Fibroblast of pulmonary artery (primary cell): ENCODE measurements around the gene NLK.

Experiments
- DNase-seq: peaks from one replicate; pipeline ENCODE4 v3.0.0-alpha.2; 2010; ENCODE audit warnings: low read depth
- H3K4me3 ChIP-seq: replicated peaks from 2 replicates; pipeline ENCODE4 v1.5.1; 2011; ENCODE audit warnings: low read depth, mild to moderate bottlenecking, control low read depth, low read length, moderate library complexity
- CTCF ChIP-seq: IDR thresholded peaks from 2 replicates; pipeline ENCODE4 v1.5.1; 2011; ENCODE audit warnings: mild to moderate bottlenecking, control low read depth, low read length, inconsistent platforms; ENCODE audit errors: missing control alignments

Gene NLK

GRCh38 chr17:28040406-28040805 lies 2.1 kb upstream of the NLK start:
- peak overlapping the region; percentile 49 for H3K4me3 ChIP-seq
- DNase-seq: no peak
- no peak for TF ChIP-seq CTCF

GRCh38 chr17:28041068-28041843 lies 1.2 kb upstream of the NLK start:
- no peak for TF ChIP-seq CTCF
- H3K4me3 ChIP-seq: peak overlapping the region; percentile 80
- DNase-seq: peak; percentile 100

GRCh38 chr17:28041844-28042656 lies 427 bp upstream of the NLK start:
- H3K4me3 ChIP-seq: peak overlapping the region; percentile 80
- TF ChIP-seq CTCF: no peak
- no peak for DNase-seq

DNA sequence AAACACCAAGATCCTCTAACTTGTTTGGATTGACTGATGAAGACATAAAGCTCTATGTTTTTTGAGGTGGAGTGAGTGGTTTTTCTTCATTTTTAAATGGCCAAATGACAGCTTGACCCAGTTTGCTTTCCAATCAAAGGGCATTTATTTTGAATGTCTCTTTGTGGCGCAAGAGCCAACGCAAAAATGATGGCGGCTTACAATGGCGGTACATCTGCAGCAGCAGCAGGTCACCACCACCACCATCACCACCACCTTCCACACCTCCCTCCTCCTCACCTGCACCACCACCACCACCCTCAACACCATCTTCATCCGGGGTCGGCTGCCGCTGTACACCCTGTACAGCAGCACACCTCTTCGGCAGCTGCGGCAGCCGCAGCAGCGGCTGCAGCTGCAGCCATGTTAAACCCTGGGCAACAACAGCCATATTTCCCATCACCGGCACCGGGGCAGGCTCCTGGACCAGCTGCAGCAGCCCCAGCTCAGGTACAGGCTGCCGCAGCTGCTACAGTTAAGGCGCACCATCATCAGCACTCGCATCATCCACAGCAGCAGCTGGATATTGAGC lies 329 bp downstream of the NLK start:
- H3K4me3 ChIP-seq: peak overlapping the region; percentile 80
- DNase-seq: no peak
- no peak for TF ChIP-seq CTCF

DNA sequence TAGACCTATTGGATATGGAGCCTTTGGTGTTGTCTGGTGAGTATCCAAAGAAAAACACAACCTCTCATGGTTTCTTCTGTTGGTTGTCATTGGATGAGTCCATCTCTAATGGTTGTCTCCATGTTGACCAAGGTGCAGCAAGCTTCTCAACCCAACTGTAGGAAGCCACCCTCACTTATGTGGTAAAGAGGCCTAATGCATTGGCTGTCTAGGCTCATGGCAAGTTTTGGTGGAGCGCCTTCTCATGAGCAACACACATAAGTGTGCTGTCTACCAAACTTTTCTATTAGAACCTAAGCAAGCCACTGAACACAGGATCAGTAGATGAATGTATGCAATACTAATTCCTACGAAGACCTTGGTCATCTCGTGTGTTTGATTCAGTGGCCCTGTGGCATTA lies 819 bp downstream of the NLK start:
- TF ChIP-seq CTCF: no peak
- peak overlapping the region; percentile 80 for H3K4me3 ChIP-seq
- no peak for DNase-seq

GRCh38 chr17:28043741-28044140 lies 1.3 kb downstream of the NLK start:
- DNase-seq: no peak
- H3K4me3 ChIP-seq: peak overlapping the region; percentile 80

More at GRCh38 chr17:28043741-28044140, 1.3 kb downstream of the NLK start:
- no peak for TF ChIP-seq CTCF
